ENCODE measurements around the gene MAP7D1. TPM values are rescaled to one million over a fixed set of nuclear protein-coding genes. Genes with fewer than 3 reads are reported as not detected.

MAP7D1 gene
- total RNA-seq, 1 donor from 2014 or later: 114 TPM

DNA sequence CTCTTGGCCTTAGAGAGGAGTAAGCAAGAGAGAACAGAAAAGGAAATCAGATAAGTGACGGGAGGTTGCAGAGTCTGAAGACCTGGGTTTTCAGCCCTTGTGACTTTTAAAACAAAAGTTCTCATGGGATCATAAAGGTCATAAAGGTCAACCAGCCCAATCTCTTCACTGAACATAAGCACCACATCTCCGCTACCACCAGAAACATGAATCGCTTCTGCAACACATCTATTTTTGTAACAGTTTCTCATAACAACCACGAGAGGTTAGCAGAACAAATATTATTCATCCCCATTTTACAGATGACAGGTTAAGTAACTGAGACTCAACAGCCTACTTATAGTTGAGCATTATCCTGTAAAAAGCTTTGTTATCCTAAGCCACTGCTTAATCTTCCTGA, 12.5 kb upstream of the MAP7D1 start:
- ATAC-seq (no peak), DNase-seq (no peak)
- Histone ChIP-seq H3K27me3 (no peaks in the 10 kb centered on the region), H3K4me1 (peaks cover 19% of the 10 kb centered on the region), H3K36me3 (peaks cover 17% of the 10 kb centered on the region), H3K9me3 (no peaks in the 10 kb centered on the region), H3K27ac (no peak overlapping the region), H3K4me3 (no peak overlapping the region)
- intact Hi-C loops (cut with DNase I): no loop called here
- TF ChIP-seq CTCF (IDR thresholded peaks at IDR 0.05): no peak

GRCh38 chr1:36144413-36144812, 11.5 kb upstream of the MAP7D1 start:
- ATAC-seq (no peak), DNase-seq (no peak)
- TF ChIP-seq CTCF (IDR thresholded peaks at IDR 0.05): no peak
- Histone ChIP-seq H3K27ac (no peak overlapping the region), H3K4me3 (no peak overlapping the region), H3K9me3 (no peaks in the 10 kb centered on the region), H3K36me3 (peaks cover 8% of the 10 kb centered on the region), H3K4me1 (peaks cover 19% of the 10 kb centered on the region), H3K27me3 (no peaks in the 10 kb centered on the region)
- intact Hi-C loops (cut with DNase I): no loop called here

GRCh38 chr1:36148821-36149236, 7.1 kb upstream of the MAP7D1 start:
- DNase-seq (no peak), ATAC-seq (no peak)
- intact Hi-C loops (cut with DNase I): no loop called here
- Histone ChIP-seq H3K4me1 (peaks cover 39% of the 10 kb centered on the region), H3K36me3 (no peaks in the 10 kb centered on the region), H3K9me3 (no peaks in the 10 kb centered on the region), H3K27me3 (no peaks in the 10 kb centered on the region), H3K27ac (peak overlapping the region; percentile 92), H3K4me3 (peak overlapping the region; percentile 77)
- no peak for TF ChIP-seq CTCF (IDR thresholded peaks at IDR 0.05)

- Histone ChIP-seq H3K4me1 (peaks cover 40% of the 10 kb centered on the region), H3K27ac (peak within 1 kb of the TSS; percentile 98), H3K4me3 (peak within 1 kb of the TSS; percentile 77), H3K27me3 (no peaks in the 10 kb centered on the region), H3K36me3 (no peaks in the 10 kb centered on the region), H3K9me3 (no peaks in the 10 kb centered on the region)
- peak; percentile 94 for ATAC-seq
- peak; percentile 100 for DNase-seq
- intact Hi-C loops (cut with DNase I): no loop called here
- TF ChIP-seq CTCF (IDR thresholded peaks at IDR 0.05): peak; percentile 93
Measured at GRCh38 chr1:36149237-36149972, 6.6 kb upstream of the MAP7D1 start, which contains the start of gene TRAPPC3. Gene TRAPPC3, minus strand, starts transcription at chr1:36149486. Its CDS starts 108 bp downstream, at chr1:36149378.

GRCh38 chr1:36149973-36150295, 6.0 kb upstream of the MAP7D1 start:
- no peaks in the 10 kb centered on the region for H3K9me3 ChIP-seq
- intact Hi-C loops (cut with DNase I): no loop called here
- H3K4me1 ChIP-seq: peaks cover 46% of the 10 kb centered on the region
- ATAC-seq (no peak), DNase-seq (no peak)
- H3K4me3 ChIP-seq: peak overlapping the region; percentile 33
- no peak for TF ChIP-seq CTCF (IDR thresholded peaks at IDR 0.05)
- H3K27ac ChIP-seq: peak overlapping the region; percentile 98
- no peaks in the 10 kb centered on the region for H3K36me3 ChIP-seq
- H3K27me3 ChIP-seq: no peaks in the 10 kb centered on the region
